ENCODE data around the gene DGKQ.

DNA sequence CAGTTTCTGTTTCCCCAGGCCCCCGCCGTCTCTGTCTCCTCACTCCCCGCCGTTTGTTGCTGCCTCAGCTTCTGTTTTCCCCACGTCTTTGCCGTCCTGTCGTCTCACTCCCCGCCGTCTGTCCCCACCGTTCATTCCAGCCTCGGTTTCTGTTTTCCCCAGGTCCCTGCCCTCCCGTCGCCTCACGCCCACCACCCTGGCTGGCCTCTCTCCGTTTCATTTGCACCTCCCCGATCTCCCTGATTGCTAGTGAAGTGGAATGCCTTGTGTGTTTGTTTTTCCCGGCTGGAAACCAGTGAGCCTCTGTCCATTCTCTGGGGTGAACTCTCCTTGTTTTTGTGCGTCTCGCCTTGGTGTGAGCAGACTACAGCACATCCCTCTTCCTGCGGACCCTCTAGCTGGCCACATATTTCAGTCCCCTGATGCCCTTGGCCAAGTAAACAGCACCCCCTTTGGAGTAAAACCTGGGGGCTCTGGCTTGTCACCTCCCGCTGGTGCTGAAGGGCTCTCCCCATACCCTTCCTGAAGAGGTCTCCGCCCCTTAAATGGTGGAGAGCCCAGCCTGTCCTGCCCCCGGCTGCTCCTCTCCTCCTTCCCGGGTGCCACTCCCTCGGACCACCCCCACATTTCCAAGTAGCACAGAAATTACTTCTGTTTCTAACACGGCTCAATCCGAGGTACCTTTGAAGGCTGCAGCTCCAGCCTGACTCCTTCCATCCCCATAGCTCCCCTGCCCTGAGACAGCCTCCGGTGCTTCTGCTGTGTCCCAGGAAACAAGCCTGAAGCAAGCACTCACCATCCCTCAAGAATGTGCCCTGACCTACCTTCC lies 27.9 kb downstream of the DGKQ start:
- TF ChIP-seq SPI1 (IDR thresholded peaks at IDR 0.05; ENCODE audit: low read depth, low read length) (no peak), POLR2A (IDR thresholded peaks at IDR 0.05; ENCODE audit: low read depth, low read length) (no peak), POLR2AphosphoS5 (IDR thresholded peaks at IDR 0.05; ENCODE audit: low read depth, low read length) (no peak)
